AG10803 (cell line): ENCODE measurements around the gene HUWE1.

Experiments
- DNase-seq: peaks from one replicate; pipeline ENCODE4 v3.0.0; 2010; ENCODE audit warnings: low read depth
- H3K4me3 ChIP-seq: 2 replicates; pipeline ENCODE4 v1.5.1; 2011; ENCODE audit warnings: mild to moderate bottlenecking, low read length, control low read depth
- TF ChIP-seq, protein P1 (sequence below): conservative IDR thresholded peaks from 2 replicates; pipeline ENCODE4 v1.5.1; 2011; ENCODE audit warnings: mild to moderate bottlenecking, low read length, control low read depth, inconsistent platforms

The HUWE1 gene

GRCh38 chrX:53621418-53621986, 65.0 kb downstream of the HUWE1 start:
- no peak overlapping the region for H3K4me3 ChIP-seq
- no peak for DNase-seq
- TF ChIP-seq, protein P1, sequence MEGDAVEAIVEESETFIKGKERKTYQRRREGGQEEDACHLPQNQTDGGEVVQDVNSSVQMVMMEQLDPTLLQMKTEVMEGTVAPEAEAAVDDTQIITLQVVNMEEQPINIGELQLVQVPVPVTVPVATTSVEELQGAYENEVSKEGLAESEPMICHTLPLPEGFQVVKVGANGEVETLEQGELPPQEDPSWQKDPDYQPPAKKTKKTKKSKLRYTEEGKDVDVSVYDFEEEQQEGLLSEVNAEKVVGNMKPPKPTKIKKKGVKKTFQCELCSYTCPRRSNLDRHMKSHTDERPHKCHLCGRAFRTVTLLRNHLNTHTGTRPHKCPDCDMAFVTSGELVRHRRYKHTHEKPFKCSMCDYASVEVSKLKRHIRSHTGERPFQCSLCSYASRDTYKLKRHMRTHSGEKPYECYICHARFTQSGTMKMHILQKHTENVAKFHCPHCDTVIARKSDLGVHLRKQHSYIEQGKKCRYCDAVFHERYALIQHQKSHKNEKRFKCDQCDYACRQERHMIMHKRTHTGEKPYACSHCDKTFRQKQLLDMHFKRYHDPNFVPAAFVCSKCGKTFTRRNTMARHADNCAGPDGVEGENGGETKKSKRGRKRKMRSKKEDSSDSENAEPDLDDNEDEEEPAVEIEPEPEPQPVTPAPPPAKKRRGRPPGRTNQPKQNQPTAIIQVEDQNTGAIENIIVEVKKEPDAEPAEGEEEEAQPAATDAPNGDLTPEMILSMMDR: no peak

DNA sequence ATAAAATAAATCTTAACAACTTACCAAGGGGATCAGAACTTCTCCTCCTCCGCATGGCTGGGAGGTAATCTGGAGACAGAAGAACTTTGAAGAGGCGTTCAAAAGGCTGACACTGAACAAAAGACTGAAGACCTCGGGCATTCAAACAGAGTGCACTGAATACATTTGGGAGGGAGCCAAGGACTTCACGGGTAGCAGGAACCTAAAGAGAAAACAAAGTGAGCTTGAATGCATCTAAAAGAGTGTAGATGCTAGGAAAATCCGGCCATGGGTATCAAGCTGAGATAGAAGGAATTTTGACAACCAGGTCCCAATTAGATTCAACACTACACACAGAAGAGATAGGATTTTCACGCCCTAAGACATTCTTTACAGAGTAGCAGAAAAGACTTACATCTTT, 69.6 kb downstream of the HUWE1 start:
- H3K4me3 ChIP-seq: no peak overlapping the region
- TF ChIP-seq, protein P1: no peak
- DNase-seq: no peak

DNA sequence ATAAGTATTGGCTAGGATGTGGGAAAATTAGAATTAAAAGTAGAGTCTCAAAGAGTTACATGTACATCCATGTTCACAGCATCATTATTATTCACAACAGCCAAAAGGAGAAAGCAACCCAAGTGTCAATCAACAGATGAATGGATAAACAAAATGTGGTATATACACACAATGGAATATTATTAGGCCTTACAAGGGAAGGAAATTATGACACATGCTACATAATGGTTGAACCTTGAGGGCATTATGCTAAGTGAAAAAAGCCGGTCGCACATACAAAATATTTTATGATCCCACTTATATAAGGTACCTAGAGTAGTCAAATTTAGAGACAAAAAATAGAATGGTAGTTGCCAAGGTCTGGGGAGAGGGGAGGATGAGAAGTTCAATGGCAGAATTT, 80.1 kb downstream of the HUWE1 start:
- DNase-seq: no peak
- TF ChIP-seq, protein P1: no peak
- no peak overlapping the region for H3K4me3 ChIP-seq

DNA sequence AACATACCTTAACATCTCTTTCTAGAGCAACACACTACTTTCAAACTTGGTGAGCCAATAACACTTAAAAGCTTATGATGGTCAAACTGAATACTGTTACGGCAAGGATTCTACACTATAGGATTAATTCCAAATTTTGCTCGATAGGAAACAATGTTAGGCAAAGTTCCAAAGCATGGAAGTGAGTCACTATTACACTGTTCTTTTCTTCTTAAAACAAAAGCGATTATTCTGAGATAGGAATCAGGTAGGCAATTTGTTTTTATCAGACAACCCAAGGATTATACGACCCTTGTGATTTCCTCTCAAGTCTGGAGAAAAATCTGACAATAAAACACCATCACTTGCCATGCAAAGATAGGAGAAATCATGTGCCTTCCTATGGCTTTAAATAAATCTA, 81.5 kb downstream of the HUWE1 start:
- DNase-seq: no peak
- TF ChIP-seq, protein P1: no peak
- no peak overlapping the region for H3K4me3 ChIP-seq

DNA sequence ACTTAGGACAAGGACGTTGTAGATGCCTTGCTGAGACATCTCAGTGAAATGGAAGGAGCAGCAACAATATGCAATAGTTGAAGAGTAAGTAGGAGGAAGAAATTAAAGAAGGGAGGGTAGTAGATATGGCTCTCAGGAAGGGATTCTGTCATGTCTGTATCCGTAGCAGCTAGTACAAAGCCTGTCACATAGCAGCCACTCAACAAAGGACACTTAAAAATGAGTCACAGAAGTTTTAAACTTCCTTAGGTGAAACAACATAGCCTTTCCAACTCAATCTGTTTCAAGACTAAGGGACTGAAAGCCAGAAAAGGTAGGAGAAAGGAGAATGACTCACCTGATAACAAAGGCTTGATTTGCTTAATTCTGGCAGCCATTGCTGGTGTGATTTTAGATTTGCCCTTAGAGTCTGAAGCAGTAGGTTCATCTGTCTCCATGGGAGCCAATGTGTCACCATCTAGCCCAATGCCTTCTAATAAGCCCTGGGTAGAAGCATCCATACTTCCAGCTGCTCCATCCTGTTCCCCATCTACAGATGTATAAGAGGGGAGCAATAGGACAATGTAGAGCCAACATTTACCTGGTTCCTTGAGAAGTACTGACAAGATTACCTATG, 86.6 kb downstream of the HUWE1 start:
- no peak overlapping the region for H3K4me3 ChIP-seq
- TF ChIP-seq, protein P1: no peak
- DNase-seq: no peak

- no peak for DNase-seq
- no peak overlapping the region for H3K4me3 ChIP-seq
- TF ChIP-seq, protein P1: no peak
These were observed 88.3 kb downstream of the HUWE1 start for GRCh38 chrX:53598169-53598568.

DNA sequence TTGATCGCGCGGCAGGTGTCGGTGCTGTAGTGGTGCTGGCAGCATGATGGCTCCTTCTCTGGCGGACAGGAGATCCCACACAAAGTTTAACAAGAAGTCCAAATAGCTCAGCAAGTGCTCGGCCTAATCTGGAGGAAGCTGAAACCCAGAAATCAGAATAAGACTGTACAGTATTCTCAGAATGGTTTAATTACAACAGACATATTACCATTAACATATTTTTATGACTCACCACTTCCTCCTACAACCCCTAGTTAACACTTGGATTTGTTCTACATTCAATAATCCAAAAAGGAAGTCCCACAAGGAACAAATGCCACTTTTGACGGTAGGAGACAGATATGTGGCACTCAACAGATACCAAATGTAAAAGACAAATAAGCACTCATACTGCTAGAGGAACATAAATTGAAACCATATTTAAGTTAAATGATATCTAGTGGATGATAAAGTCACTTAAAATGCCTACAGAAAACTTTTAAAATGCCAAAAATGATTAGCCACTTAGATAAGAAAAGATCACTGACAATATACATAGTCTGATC, 91.2 kb downstream of the HUWE1 start:
- no peak overlapping the region for H3K4me3 ChIP-seq
- TF ChIP-seq, protein P1: no peak

More for the DNA sequence above, 91.2 kb downstream of the HUWE1 start:
- DNase-seq: no peak
